T follicular helper cell (primary cell): ENCODE results near the gene DCANP1.
"Not testable (repeated sequence)": the region's sequence is repeated elsewhere in the genome, so short reads cannot be mapped to it uniquely, and the experiment has no call there.

Experiments used
- DNase-seq: peaks from one replicate; pipeline ENCODE4 v3.0.0-alpha.2; 2020; ENCODE audit warnings: low read depth
- total RNA-seq, 2 experiments: gene quantifications; one replicate each; lab custom pipeline; 2026; lab: John Stamatoyannopoulos, UW

DCANP1 gene
- total RNA-seq = 0 reads per million in 2 experiments

DNA sequence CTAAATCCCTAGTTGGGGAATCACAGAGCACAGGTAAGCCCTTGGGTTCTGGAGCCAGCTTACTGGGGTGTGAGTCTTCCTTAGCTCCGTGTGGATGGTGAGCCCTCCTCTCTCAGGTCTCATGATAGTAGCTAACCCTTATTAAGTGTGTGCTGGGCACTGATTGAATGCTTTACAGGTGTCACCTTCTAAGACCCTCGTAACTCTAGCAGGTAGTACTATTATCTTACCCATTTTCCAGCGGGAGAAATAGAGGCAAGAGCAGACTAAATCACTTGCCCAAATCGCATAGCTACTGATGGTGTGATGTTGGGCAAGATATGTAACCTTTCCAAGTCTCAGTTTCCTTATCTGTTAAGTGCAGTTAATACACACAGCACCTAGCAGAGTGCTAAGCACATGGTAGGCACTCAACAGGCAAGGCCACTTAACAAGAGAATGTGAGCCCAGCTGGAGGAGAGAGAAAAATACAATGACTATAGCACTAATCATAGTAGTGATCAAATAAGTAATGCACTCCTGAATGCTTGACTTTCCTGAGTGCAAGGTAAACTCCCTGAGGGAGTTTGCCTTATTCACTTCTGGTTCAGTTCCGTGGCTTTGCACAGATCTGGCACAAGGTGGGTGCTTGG, at the start of gene DCANP1:
DCANP1 (minus strand) TSS at position 51 of the 632 bp plus-strand sequence. CDS start 240 bp downstream, outside the sequence.
- DNase-seq = no peak

DNA sequence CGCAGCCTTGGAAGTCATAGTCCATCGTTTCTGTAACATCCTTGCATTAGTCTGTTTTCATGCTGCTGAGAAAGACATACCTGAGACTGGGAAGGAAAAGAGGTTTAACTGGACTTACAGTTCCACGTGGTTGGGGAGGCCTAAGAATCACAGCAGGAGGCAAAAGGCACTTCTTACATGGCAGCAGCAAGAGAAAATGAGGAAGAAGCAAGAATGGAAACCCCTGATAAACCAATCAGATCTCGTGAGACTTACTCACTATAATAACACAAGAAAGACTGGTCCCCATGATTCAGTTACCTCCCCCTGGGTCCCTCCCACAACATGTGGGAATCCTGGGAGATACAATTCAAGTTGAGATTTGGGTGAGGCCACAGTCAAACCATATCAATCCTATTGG, 48.4 kb upstream of the DCANP1 start:
- not testable (repeated sequence) for DNase-seq

- no peak for DNase-seq
Observed at GRCh38 chr5:135494196-135494595, 47.0 kb upstream of the DCANP1 start.

DNA sequence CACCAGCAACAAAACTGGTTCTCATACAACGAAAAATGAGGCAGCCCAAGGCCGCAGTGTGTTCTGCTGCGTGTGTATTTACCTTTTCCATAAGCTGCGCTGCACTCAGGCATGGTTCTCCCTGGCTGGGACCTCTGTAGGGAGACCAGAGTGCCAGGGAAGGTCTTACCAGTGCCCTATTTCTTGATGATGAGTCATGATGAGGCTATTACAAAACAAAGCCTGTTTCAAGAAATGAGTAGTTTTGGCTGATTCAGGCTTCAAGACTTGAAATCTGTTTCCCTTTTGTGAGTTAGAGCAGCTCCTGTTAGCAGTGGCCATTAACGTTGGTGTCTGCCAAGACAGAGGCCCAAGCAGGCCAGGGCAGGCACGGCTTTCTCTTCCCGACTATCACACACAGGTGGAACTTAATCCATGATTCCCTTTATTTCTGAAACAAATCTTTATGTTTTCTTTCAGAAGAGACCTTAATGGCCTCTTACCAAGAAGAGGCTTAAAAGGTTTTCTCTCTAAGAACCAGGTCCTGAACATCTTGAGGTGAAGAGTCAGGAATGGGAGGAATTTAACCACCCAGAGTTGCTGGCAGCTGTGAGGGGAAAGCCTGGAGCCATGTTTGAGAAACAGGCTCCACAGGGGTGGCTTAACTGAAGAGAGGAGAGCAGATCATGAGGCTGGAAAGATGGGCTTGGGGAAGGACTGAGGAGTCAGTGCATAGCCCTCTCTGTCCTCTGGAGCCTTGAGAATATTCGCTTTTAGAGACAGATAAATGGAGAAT, 46.4 kb upstream of the DCANP1 start:
- DNase-seq = no peak

DNA sequence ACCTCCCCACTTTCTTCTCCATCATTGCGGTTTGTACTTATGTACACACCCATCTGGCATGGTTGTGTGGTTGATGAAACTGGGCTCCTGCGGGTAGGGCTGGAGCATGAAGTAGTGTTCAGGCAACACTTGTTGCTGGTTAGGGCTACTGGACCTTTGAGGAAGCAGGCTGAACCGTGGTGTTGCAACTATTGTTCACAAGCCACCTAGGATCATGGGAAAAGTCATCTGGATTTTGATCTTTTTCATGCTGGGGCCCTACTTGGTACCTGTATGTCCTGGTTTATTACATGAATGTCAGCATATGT, 45.1 kb upstream of the DCANP1 start:
- DNase-seq = no peak

- DNase-seq = no peak
Observed at GRCh38 chr5:135491552-135492318, 44.6 kb upstream of the DCANP1 start.

DNA sequence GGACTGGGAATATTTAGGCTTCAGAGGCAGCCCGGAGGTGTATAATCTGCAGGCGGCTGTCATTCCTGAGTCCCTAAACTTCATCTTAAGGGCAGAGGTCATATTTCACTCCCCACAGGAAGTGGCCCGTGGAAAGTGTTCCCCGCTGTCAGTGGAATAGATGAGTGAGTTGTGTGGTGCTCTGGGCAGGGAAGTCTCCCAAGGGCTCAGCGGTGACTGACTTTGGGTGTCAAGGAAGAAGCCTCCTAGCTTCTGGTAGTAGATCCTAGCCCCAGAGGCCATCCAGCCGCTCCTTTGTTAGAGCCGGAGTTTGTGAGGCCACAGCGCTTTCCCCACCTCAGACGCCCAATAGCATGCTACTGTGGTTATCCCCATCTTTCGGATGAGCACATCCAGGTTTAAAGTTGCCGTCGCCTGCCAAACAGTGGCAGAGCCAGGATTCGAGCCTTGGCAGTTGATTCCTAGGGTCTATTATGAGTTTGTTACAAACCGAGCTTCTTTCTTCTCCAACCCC, 43.9 kb upstream of the DCANP1 start:
- no peak for DNase-seq

GRCh38 chr5:135490245-135491037, 43.3 kb upstream of the DCANP1 start:
- no peak for DNase-seq

DNA sequence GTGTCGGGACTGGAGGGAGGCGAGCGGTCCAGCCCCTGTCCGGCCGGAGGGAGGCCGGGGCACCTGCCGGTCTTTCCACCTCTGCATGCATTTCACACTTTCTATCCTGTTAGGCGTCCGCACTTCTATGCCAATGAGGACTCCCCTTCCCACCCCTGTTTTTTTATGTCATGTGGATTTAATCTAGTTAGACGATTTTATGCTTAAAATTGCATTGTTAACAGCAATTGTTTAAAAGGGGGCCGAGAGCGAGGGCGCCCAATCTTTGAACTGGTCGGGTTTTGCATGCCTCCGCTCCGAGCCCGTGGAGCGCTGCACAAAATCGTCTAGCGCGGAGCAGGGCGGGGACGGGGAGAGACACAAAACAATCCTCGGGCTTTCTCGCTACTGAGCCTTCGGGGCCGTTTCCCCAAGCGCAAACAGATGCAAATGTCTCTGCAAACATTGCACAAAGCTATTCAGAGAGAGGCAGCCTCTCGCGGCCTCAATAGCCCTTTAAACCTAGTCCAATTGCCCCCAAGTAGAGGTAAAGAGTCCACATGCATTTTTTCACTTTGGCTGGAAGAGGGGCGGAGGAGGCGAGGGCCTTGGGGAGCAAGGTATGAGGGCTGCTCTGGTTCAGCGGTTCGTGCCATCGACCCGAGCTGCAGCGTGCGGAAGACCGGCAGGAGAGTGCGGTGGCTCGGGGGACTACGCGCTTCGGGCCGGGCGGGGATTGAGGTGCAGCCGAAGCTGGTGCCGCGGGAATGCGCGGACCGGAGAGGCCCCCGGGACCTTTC, 42.5 kb upstream of the DCANP1 start:
- DNase-seq = no peak

GRCh38 chr5:135488727-135489465, 41.7 kb upstream of the DCANP1 start:
- DNase-seq = no peak

- DNase-seq = no peak
Observed at GRCh38 chr5:135487839-135488514, 40.8 kb upstream of the DCANP1 start.

GRCh38 chr5:135487037-135487395, 39.9 kb upstream of the DCANP1 start:
- no peak for DNase-seq

GRCh38 chr5:135486131-135487036, 39.2 kb upstream of the DCANP1 start:
- no peak for DNase-seq

DNA sequence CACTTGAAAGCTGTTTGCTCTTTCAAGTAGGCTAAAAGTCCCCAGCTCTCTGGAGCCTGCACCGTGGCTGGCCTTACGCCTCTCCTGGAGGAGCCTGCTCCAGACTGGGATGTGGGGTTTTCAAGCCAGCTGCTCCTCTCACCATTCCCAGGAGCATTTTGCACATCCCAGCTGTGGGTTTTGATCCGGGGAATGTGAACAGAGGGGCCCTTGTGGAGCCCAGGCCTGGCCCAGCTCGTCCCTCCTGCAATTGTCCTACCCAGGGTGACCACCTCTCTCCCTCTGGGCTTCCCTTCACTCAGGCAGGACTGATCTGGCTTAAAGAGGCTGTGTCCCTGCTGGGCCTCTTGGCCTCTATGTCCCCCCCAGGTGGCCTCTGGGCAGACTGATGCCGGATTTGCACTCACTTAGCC, 37.5 kb upstream of the DCANP1 start:
- no peak for DNase-seq

DNA sequence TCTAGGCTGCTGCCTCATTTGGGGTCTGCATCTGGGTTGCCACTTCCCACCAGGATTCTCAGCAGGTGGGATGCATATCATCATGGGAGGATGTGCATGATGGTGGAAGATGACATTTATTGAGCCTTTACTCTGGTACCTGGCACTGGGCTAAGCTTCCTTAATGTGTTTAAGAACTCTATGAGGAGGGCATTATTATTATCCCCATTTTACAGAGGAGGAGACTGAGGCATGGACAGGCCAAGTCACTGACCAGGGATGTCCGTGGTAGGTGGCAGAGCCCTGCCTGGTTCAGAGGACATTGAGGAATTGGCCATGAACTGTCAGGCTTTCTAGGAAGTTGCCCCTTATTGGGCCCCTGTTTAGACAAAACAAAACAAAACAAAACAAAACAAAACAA, 36.1 kb upstream of the DCANP1 start:
- no peak for DNase-seq

GRCh38 chr5:135482381-135482933, 35.3 kb upstream of the DCANP1 start:
- no peak for DNase-seq

DNA sequence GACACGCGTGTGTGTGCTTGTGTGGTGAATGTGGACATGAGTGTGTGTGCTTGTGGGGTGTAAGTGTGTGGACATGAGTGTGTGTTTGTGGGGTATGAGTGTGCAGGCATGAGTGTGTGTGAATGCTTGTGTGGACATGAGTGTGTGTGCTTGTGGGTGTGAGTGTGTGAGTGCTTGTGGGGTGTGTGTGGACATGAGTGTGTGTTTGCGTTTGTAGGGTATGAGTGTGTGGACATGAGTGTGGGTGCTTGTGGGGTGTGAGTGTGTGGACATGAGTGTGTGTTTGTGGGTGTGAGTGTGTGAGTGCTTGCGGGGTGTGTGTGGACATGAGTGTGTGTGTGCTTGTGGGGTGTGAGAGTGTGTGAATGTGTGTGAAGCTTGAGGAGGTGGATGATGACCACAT, 34.8 kb upstream of the DCANP1 start:
- no peak for DNase-seq

DNA sequence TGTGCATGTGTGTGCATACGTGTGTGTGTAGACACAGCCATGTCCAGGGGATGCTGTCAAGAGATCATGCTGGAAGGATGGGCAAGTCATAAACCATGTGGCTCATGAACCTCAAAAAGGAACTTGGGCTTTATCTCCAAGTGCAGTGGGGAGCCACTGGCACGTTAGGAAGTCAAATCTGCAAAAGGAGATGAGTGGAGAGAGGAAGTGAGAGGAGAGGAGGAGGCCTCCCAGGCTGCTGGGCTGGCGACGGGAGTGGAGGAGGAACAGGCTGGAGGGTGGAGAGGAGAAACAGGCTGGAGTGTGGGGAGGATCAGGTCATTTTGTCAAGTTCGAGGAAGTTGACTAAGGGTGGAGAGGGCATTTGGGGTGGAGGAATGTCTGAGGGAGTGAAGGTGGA, 34.2 kb upstream of the DCANP1 start:
- no peak for DNase-seq
